ENCODE data around the gene KCNA3.

DNA sequence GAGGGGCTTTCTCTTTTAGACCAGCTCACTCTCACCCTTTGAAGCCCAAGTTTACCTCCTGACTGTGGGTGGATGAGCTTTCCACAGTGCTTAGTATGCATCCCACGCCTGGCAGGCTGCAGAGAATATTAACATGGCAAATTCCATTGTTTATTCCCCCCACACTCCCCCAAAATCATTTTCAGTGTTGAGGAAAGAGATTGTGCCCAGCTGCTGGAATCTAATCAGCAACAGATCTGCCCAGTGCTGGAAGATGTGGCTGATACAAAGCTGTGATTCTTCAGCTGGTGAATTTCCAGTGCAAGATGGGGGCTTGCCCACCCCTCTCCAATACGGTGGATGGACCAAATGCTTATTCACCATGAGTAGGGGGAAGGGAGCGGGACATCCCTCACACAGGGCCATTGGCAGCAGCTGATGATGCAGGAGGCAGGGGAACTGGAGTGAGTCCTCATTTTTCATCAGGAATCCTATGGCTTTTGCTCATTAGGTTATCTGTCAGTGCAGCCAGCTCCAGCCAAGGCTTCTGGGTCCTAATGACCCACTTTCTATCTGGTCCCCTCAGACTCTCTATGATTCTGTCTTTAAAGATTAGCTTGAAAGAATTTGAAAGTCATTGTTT is 39.7 kb upstream of the KCNA3 start:
- TF ChIP-seq, protein P1, sequence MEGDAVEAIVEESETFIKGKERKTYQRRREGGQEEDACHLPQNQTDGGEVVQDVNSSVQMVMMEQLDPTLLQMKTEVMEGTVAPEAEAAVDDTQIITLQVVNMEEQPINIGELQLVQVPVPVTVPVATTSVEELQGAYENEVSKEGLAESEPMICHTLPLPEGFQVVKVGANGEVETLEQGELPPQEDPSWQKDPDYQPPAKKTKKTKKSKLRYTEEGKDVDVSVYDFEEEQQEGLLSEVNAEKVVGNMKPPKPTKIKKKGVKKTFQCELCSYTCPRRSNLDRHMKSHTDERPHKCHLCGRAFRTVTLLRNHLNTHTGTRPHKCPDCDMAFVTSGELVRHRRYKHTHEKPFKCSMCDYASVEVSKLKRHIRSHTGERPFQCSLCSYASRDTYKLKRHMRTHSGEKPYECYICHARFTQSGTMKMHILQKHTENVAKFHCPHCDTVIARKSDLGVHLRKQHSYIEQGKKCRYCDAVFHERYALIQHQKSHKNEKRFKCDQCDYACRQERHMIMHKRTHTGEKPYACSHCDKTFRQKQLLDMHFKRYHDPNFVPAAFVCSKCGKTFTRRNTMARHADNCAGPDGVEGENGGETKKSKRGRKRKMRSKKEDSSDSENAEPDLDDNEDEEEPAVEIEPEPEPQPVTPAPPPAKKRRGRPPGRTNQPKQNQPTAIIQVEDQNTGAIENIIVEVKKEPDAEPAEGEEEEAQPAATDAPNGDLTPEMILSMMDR (IDR thresholded peaks at IDR 0.05): no peak
- no peak for TF ChIP-seq POLR2A (IDR thresholded peaks at IDR 0.05)
